ENCODE results near the gene GSX2.

DNA sequence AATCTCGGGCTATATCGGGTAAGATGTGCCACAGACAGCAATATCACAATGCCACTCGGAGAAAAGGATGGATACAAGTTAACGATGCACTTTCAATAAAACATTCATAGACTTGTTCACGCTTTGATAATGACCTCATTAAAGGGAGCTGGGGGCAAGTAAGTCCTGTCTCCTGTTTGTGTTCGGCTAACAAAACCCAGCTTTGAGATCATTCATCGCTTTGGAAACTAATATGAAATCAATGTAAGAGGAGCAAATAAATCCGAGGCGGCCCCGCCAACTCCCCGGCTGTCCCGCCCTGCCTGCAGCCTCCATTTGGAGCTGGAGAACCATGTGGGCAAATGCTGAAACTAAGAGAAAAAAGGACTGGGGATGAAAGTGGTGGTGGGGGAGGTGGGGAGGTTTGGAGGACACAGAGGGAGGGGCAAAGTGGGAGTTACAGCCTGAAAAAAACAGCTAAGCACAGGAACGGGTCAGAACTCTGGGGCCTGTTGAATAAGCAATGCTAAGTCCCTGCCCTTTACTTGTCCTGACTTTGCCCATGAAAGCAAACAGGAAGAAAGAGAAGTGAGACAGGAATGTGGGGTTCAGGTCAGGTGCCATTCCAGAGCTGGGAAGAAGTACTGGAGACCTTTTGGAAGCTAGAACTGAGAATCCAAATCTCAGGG lies 3.5 kb upstream of the GSX2 start:
- TF ChIP-seq, protein P1, sequence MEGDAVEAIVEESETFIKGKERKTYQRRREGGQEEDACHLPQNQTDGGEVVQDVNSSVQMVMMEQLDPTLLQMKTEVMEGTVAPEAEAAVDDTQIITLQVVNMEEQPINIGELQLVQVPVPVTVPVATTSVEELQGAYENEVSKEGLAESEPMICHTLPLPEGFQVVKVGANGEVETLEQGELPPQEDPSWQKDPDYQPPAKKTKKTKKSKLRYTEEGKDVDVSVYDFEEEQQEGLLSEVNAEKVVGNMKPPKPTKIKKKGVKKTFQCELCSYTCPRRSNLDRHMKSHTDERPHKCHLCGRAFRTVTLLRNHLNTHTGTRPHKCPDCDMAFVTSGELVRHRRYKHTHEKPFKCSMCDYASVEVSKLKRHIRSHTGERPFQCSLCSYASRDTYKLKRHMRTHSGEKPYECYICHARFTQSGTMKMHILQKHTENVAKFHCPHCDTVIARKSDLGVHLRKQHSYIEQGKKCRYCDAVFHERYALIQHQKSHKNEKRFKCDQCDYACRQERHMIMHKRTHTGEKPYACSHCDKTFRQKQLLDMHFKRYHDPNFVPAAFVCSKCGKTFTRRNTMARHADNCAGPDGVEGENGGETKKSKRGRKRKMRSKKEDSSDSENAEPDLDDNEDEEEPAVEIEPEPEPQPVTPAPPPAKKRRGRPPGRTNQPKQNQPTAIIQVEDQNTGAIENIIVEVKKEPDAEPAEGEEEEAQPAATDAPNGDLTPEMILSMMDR (conservative IDR thresholded peaks at IDR 0.05 in 1 of 2, IDR thresholded peaks at IDR 0.05 in 1 of 2; ENCODE audit: low read depth in 1 of 2, low read length in 2 of 2) = no peak
- no peak for TF ChIP-seq EZH2 (IDR thresholded peaks at IDR 0.05; ENCODE audit: low read length, missing control alignments)

Measured in fibroblast of lung (primary cell).